ENCODE results near the gene TMEM145. TPM values are rescaled to one million over a fixed set of nuclear protein-coding genes. Genes with fewer than 3 reads are reported as not detected.

TMEM145 gene
- total and polyA plus RNA-seq, 2 donors (not counting 1 experiment from before 2014, with no cell fraction given) = 0.05 to 0.83 TPM

GRCh38 chr19:42327381-42327780 lies 14.3 kb downstream of the TMEM145 start:
- DNase-seq (ENCODE audit: low read depth in 2 of 2) = no peak

GRCh38 chr19:42328106-42328505 lies 15.0 kb downstream of the TMEM145 start:
- Histone ChIP-seq H3K9me3 (ENCODE audit: control insufficient read depth, insufficient read depth, low read depth, low read length) (no peaks in the 10 kb centered on the region), H3K4me2 (ENCODE audit: extremely low read depth, insufficient read depth, low read length) (no peak overlapping the region), H3K27ac (ENCODE audit: insufficient read depth, low read length) (no peak overlapping the region), H3K4me1 (ENCODE audit: control insufficient read depth, extremely low read depth, insufficient read depth, low read length) (no peaks in the 10 kb centered on the region), H3K9ac (ENCODE audit: insufficient read depth, low read length) (no peak overlapping the region), H3K79me2 (ENCODE audit: control insufficient read depth, insufficient read depth, low read length) (peaks cover 3% of the 10 kb centered on the region), H4K20me1 (ENCODE audit: control insufficient read depth, extremely low read depth, insufficient read depth, low read length) (no peaks in the 10 kb centered on the region), H3K36me3 (ENCODE audit: control insufficient read depth, insufficient read depth, low read length) (no peaks in the 10 kb centered on the region), H3K27me3 (ENCODE audit: control insufficient read depth, insufficient read depth, low read length) (peaks cover 14% of the 10 kb centered on the region), H3K4me3 (replicated peaks in 1 of 4; ENCODE audit: control extremely low read depth in 1 of 4, insufficient read depth in 1 of 4, low read depth in 3 of 4, low read length in 4 of 4) (no peak overlapping the region), H2AFZ (ENCODE audit: low read length) (no peak overlapping the region)
- no peak for DNase-seq (ENCODE audit: low read depth in 2 of 2)
- TF ChIP-seq EZH2 (IDR thresholded peaks at IDR 0.05; ENCODE audit: low read length, missing control alignments) (no peak), CTCF (conservative IDR thresholded peaks at IDR 0.05 in 1 of 2, IDR thresholded peaks at IDR 0.05 in 1 of 2; ENCODE audit: low read depth in 1 of 2, low read length in 2 of 2) (no peak)

More at GRCh38 chr19:42327381-42327780, 14.3 kb downstream of the TMEM145 start:
- no peak overlapping the region for H3K4me3 ChIP-seq (replicated peaks in 1 of 4; ENCODE audit: control extremely low read depth in 1 of 4, insufficient read depth in 1 of 4, low read depth in 3 of 4, low read length in 4 of 4)
- no peaks in the 10 kb centered on the region for H3K9me3 ChIP-seq (ENCODE audit: control insufficient read depth, insufficient read depth, low read depth, low read length)
- TF ChIP-seq CTCF (conservative IDR thresholded peaks at IDR 0.05 in 1 of 2, IDR thresholded peaks at IDR 0.05 in 1 of 2; ENCODE audit: low read depth in 1 of 2, low read length in 2 of 2) (no peak), EZH2 (IDR thresholded peaks at IDR 0.05; ENCODE audit: low read length, missing control alignments) (no peak)
- H3K79me2 ChIP-seq (ENCODE audit: control insufficient read depth, insufficient read depth, low read length) = peaks cover 3% of the 10 kb centered on the region
- no peak overlapping the region for H3K27ac ChIP-seq (ENCODE audit: insufficient read depth, low read length)
- H3K4me1 ChIP-seq (ENCODE audit: control insufficient read depth, extremely low read depth, insufficient read depth, low read length) = no peaks in the 10 kb centered on the region
- H2AFZ ChIP-seq (ENCODE audit: low read length) = no peak overlapping the region
- H3K9ac ChIP-seq (ENCODE audit: insufficient read depth, low read length) = no peak overlapping the region
- H3K4me2 ChIP-seq (ENCODE audit: extremely low read depth, insufficient read depth, low read length) = no peak overlapping the region
- H4K20me1 ChIP-seq (ENCODE audit: control insufficient read depth, extremely low read depth, insufficient read depth, low read length) = no peaks in the 10 kb centered on the region
- H3K36me3 ChIP-seq (ENCODE audit: control insufficient read depth, insufficient read depth, low read length) = no peaks in the 10 kb centered on the region
- peaks cover 18% of the 10 kb centered on the region for H3K27me3 ChIP-seq (ENCODE audit: control insufficient read depth, insufficient read depth, low read length)

- Histone ChIP-seq H3K9ac (ENCODE audit: insufficient read depth, low read length) (no peak overlapping the region), H3K4me2 (ENCODE audit: extremely low read depth, insufficient read depth, low read length) (no peak overlapping the region), H3K4me3 (replicated peaks in 1 of 4; ENCODE audit: control extremely low read depth in 1 of 4, insufficient read depth in 1 of 4, low read depth in 3 of 4, low read length in 4 of 4) (no peak overlapping the region), H3K27me3 (ENCODE audit: control insufficient read depth, insufficient read depth, low read length) (peaks cover 8% of the 10 kb centered on the region), H3K27ac (ENCODE audit: insufficient read depth, low read length) (no peak overlapping the region), H3K79me2 (ENCODE audit: control insufficient read depth, insufficient read depth, low read length) (peaks cover 3% of the 10 kb centered on the region), H2AFZ (ENCODE audit: low read length) (no peak overlapping the region), H3K9me3 (ENCODE audit: control insufficient read depth, insufficient read depth, low read depth, low read length) (no peaks in the 10 kb centered on the region), H3K36me3 (ENCODE audit: control insufficient read depth, insufficient read depth, low read length) (no peaks in the 10 kb centered on the region), H3K4me1 (ENCODE audit: control insufficient read depth, extremely low read depth, insufficient read depth, low read length) (no peaks in the 10 kb centered on the region), H4K20me1 (ENCODE audit: control insufficient read depth, extremely low read depth, insufficient read depth, low read length) (no peaks in the 10 kb centered on the region)
- TF ChIP-seq CTCF (conservative IDR thresholded peaks at IDR 0.05 in 1 of 2, IDR thresholded peaks at IDR 0.05 in 1 of 2; ENCODE audit: low read depth in 1 of 2, low read length in 2 of 2) (no peak), EZH2 (IDR thresholded peaks at IDR 0.05; ENCODE audit: low read length, missing control alignments) (no peak)
- no peak for DNase-seq (ENCODE audit: low read depth in 2 of 2)
These were observed 15.7 kb downstream of the TMEM145 start for GRCh38 chr19:42328854-42329253.

All from fibroblast of lung (primary cell).